AML-193 (cell line): ENCODE results near the gene TNFRSF8.

Experiments
- DNase-seq, 2 experiments: peaks; one replicate each; lab custom pipeline; 2025; lab: John Stamatoyannopoulos, UW

The TNFRSF8 gene

DNA sequence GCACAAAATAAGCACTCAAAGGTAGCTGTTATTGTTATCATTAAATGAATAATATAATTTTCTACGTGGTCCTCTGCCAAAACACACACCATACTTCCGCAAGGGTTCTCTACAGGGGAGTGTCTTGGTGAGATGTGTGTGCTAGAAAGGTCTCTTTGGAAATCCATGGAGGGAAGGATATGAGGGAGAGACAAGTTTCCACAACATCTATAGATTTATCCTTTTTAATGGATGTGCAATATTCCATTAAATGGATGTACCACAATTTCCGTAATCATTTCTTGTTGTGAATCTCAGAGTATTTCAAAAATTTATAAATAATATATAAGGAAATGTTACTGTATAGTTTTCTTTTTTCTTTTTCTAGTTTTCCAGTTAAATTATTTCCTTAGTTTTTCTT, 2.6 kb upstream of the TNFRSF8 start:
- DNase-seq, result no peak

GRCh38 chr1:12064073-12064969, 1.2 kb downstream of the TNFRSF8 start:
- no peak for DNase-seq

- no peak for DNase-seq
These were observed 2.8 kb downstream of the TNFRSF8 start for GRCh38 chr1:12065872-12066271.

GRCh38 chr1:12067900-12068821, 5.1 kb downstream of the TNFRSF8 start:
- no peak for DNase-seq

GRCh38 chr1:12069623-12070244, 6.6 kb downstream of the TNFRSF8 start:
- no peak for DNase-seq

- DNase-seq, result no peak
These were observed 8.8 kb downstream of the TNFRSF8 start for GRCh38 chr1:12071892-12072291.

- no peak for DNase-seq
These were observed 9.6 kb downstream of the TNFRSF8 start for GRCh38 chr1:12072741-12073140.

GRCh38 chr1:12073796-12074195, 10.7 kb downstream of the TNFRSF8 start:
- no peak for DNase-seq

- DNase-seq, result no peak
These were observed 12.4 kb downstream of the TNFRSF8 start for GRCh38 chr1:12075195-12076114.

DNA sequence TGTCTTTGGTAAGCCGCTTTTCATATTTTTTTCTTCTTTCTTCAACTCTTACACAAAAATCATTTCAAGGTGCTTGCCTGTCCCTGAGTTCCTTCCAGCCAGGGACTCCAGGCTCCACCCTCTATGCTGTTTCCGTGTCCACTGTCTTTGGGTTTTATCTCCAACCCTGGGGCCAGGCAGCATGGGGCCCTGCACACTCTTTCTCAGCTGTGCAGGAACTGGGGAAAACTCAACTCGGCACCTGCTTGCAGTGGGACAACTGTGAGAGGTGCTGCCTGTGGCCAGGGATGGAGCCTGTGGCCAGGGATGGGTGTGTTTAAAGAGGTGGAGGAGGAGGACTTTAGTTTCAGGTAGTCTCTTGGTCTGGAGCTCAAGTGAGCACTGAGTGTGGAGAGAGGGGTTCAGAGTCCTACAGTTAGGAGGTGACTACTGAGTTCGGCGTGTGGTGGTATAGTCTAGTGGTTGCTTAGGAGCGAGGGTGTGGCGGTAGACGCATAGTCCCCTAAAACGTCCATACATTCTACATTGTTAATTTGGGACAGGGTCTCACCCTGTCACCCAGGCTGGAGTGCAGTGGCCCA, 13.4 kb downstream of the TNFRSF8 start:
- DNase-seq, result no peak

GRCh38 chr1:12078575-12078937, 15.5 kb downstream of the TNFRSF8 start:
- no peak for DNase-seq

- peak; percentile 19 to 23 for DNase-seq
These were observed 16.1 kb downstream of the TNFRSF8 start for GRCh38 chr1:12078938-12079861.

- DNase-seq, result no peak
These were observed 17.1 kb downstream of the TNFRSF8 start for GRCh38 chr1:12080156-12080555.

GRCh38 chr1:12080773-12081556, 17.9 kb downstream of the TNFRSF8 start:
- DNase-seq, result no peak

GRCh38 chr1:12081648-12082396, 18.7 kb downstream of the TNFRSF8 start:
- no peak for DNase-seq

- DNase-seq, result no peak
These were observed 19.9 kb downstream of the TNFRSF8 start for GRCh38 chr1:12082988-12083387.

DNA sequence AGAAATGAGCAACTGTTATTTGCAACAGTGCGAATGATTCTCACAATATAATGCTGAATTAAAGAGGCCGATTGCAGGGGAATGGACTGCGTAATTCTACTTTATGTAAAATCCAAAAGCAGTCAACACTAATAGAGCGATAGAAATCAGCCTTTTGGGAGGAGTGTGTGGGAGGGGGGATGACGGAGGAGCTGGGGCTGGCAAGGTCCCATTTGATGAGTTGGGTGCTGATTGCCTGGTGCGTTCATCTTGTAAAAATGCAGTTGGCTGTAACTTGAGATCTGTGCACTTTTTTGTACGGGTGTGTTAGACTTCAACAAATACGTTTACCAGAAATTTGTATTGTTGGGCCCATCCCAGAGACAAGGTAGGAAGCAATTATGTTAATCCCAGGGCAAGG, 20.7 kb downstream of the TNFRSF8 start:
- no peak for DNase-seq

GRCh38 chr1:12085643-12086260, 22.6 kb downstream of the TNFRSF8 start:
- DNase-seq, result no peak
